ENCODE data around the gene SCUBE3.
A peak's percentile ranks its signal among the peaks of the same experiment; 100 is the strongest.

The SCUBE3 gene

GRCh38 chr6:35240838-35241801 is 27.4 kb downstream of the SCUBE3 start:
- DNase-seq (ENCODE audit: low read depth) = peak; percentile 58

- DNase-seq (ENCODE audit: low read depth) = no peak
Measured at GRCh38 chr6:35242486-35242885, 28.7 kb downstream of the SCUBE3 start.

- no peak for DNase-seq (ENCODE audit: low read depth)
Measured at GRCh38 chr6:35242906-35243305, 29.1 kb downstream of the SCUBE3 start.

GRCh38 chr6:35243386-35243958 is 29.7 kb downstream of the SCUBE3 start:
- DNase-seq (ENCODE audit: low read depth) = no peak

GRCh38 chr6:35244551-35244950 is 30.8 kb downstream of the SCUBE3 start:
- DNase-seq (ENCODE audit: low read depth) = no peak

- no peak for DNase-seq (ENCODE audit: low read depth)
Measured at GRCh38 chr6:35247642-35248231, 34.0 kb downstream of the SCUBE3 start.

GRCh38 chr6:35248300-35248699 is 34.5 kb downstream of the SCUBE3 start:
- DNase-seq (ENCODE audit: low read depth) = no peak

- no peak for DNase-seq (ENCODE audit: low read depth)
Measured at GRCh38 chr6:35248965-35249364, 35.2 kb downstream of the SCUBE3 start.

- no peak for DNase-seq (ENCODE audit: low read depth)
Measured at GRCh38 chr6:35251949-35252348, 38.2 kb downstream of the SCUBE3 start.

GRCh38 chr6:35253249-35253648 is 39.5 kb downstream of the SCUBE3 start:
- DNase-seq (ENCODE audit: low read depth) = no peak

GRCh38 chr6:35258336-35258735 is 44.6 kb downstream of the SCUBE3 start:
- no peak for DNase-seq (ENCODE audit: low read depth)

- peak; percentile 11 for DNase-seq (ENCODE audit: low read depth)
Measured at GRCh38 chr6:35258858-35259193, 45.1 kb downstream of the SCUBE3 start.

GRCh38 chr6:35259194-35259947 is 45.6 kb downstream of the SCUBE3 start, which contains the start of gene ZNF76:
Gene ZNF76, plus strand, starts transcription at chr6:35259735. Its CDS starts 21,417 bp downstream, at chr6:35281152.
- peak; percentile 80 for DNase-seq (ENCODE audit: low read depth)

GRCh38 chr6:35259948-35260590 is 46.3 kb downstream of the SCUBE3 start:
- DNase-seq (ENCODE audit: low read depth) = peak; percentile 61

GRCh38 chr6:35260591-35261570 is 47.1 kb downstream of the SCUBE3 start:
- no peak for DNase-seq (ENCODE audit: low read depth)

- no peak for DNase-seq (ENCODE audit: low read depth)
Measured at GRCh38 chr6:35262596-35262995, 48.8 kb downstream of the SCUBE3 start.

GRCh38 chr6:35264550-35265274 is 51.0 kb downstream of the SCUBE3 start:
- DNase-seq (ENCODE audit: low read depth) = no peak

- no peak for DNase-seq (ENCODE audit: low read depth)
Measured at GRCh38 chr6:35265523-35265922, 51.8 kb downstream of the SCUBE3 start.

GRCh38 chr6:35267446-35267845 is 53.7 kb downstream of the SCUBE3 start:
- DNase-seq (ENCODE audit: low read depth) = no peak

- no peak for DNase-seq (ENCODE audit: low read depth)
Measured at GRCh38 chr6:35267897-35268296, 54.1 kb downstream of the SCUBE3 start.
